HL-60 (cell line): ENCODE results near the gene SAP130.

Source experiments
- GABPA ChIP-seq: IDR thresholded peaks from 2 replicates; pipeline ENCODE4 v1.6.1; 2012; ENCODE audit warnings: low read depth
- POLR2AphosphoS5 ChIP-seq: IDR thresholded peaks from 2 replicates; pipeline ENCODE4 v1.6.1; 2012; ENCODE audit warnings: low read depth
- SPI1 ChIP-seq: IDR thresholded peaks from 2 replicates; pipeline ENCODE4 v1.6.1; 2012; ENCODE audit warnings: low read depth, mild to moderate bottlenecking, borderline replicate concordance
- TF ChIP-seq, protein P1 (sequence below): IDR thresholded peaks from one replicate; pipeline ENCODE4 v1.5.1; 2011; ENCODE audit warnings: low read length, control low read depth, inconsistent platforms; ENCODE audit not compliant: insufficient read depth

GRCh38 chr2:128076461-128077106 lies 48.7 kb upstream of the SAP130 start:
- TF ChIP-seq, protein P1, sequence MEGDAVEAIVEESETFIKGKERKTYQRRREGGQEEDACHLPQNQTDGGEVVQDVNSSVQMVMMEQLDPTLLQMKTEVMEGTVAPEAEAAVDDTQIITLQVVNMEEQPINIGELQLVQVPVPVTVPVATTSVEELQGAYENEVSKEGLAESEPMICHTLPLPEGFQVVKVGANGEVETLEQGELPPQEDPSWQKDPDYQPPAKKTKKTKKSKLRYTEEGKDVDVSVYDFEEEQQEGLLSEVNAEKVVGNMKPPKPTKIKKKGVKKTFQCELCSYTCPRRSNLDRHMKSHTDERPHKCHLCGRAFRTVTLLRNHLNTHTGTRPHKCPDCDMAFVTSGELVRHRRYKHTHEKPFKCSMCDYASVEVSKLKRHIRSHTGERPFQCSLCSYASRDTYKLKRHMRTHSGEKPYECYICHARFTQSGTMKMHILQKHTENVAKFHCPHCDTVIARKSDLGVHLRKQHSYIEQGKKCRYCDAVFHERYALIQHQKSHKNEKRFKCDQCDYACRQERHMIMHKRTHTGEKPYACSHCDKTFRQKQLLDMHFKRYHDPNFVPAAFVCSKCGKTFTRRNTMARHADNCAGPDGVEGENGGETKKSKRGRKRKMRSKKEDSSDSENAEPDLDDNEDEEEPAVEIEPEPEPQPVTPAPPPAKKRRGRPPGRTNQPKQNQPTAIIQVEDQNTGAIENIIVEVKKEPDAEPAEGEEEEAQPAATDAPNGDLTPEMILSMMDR: no peak
- TF ChIP-seq POLR2AphosphoS5 (no peak), SPI1 (no peak), GABPA (no peak)
